HG02840 (cell line): ENCODE results near the gene LZTS3.

ENCODE experiments used
- ATAC-seq: cut with Tn5 transposase; IDR thresholded peaks from one replicate; pipeline ENCODE4 v1.9.1; 2021; ENCODE audit warnings: mild to moderate bottlenecking, moderate library complexity, moderate number of reproducible peaks; ENCODE audit not compliant: unreplicated experiment, low FRiP score

The LZTS3 gene

DNA sequence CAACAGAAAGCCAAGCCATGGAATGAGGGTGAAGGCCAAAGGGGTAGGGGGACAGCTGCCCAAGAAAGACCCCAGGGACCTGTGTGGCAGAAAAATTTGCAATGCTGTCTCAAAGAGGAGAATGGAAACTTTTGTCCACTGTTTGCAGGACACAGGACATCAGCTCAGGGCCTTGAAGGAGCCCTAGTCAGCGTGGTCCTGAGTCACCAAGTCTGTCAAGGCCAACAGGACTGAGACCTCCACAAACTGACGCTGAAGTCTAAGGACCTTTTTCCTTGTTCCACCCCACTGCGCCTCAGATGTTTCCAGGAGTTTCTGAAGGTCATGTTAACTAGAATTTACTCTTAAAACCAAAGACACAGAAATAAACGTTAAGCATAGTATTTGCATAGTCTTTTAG, 57.0 kb downstream of the LZTS3 start:
- ATAC-seq, result no peak

DNA sequence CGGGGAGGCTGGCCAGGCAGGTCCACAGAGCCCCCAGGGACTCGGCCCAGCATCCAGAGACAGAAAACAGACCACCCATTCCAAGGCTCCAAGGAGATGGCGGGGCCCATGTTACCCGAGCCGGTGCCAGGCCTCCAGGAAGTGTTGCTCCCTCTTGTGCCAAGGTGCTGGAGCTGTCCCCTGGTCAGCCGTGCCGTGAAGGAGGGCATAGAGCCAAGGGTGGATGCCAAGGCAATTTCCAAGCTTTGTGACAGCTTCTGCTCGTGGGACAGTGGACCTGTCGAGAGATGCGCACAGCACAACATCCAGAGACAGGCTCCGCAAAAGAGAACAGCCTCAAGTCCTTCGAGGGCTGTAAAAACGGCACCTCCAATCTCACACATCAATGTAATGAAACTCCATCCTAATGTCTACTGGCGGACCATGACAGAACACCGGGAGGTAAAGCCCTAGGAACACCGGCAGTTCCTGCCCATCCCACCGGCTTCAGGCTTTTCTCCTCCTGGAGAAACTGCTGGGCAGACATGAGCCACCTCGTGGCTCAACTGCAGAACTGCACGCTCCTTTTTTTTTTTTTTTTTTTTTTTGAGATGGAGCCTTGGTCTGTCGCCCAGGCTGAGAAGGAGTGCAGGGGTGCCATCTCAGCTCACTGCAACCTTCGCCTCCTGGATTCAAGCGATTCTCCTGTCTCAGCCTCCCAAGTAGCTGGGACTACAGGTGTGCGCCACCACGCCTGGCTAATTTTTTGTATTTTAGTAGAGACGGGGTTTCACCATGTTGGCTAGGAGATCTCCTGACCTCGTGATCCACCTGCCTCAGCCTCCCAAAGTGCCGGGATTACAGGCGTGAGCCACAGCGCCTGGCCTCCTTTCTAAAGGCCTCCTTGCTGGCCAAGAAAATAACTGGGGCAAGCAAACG, 57.9 kb downstream of the LZTS3 start:
- ATAC-seq, result no peak
